Loucy (cell line): ENCODE results near the gene FAAP24.
"Not testable (repeated sequence)": the region's sequence is repeated elsewhere in the genome, so short reads cannot be mapped to it uniquely, and the experiment has no call there.

Source experiments
- H2AFZ ChIP-seq: fragments of 200-600 bp; sonication (generic); 2 replicates; pipeline ENCODE4 v1.6.0; 2016; ENCODE audit warnings: antibody characterized with exemption, mild to moderate bottlenecking, low read length, moderate library complexity
- H3F3A ChIP-seq: fragments of 200-600 bp; 2 replicates; pipeline ENCODE4 v1.6.0; 2016; ENCODE audit warnings: antibody characterized with exemption, low read depth, mild to moderate bottlenecking
- H3K27me3 ChIP-seq: fragments of 200-600 bp; sonication (generic); 2 replicates; pipeline ENCODE4 v1.6.1; 2014; ENCODE audit warnings: low read length, mild to moderate bottlenecking; ENCODE audit not compliant: insufficient read depth, poor library complexity, severe bottlenecking
- H3K36me3 ChIP-seq: fragments of 200-600 bp; sonication (generic); 2 replicates; pipeline ENCODE4 v1.6.1; 2016; ENCODE audit warnings: low read length; ENCODE audit not compliant: insufficient read depth
- H3K4me1 ChIP-seq: fragments of 200-600 bp; sonication (generic); 2 replicates; pipeline ENCODE4 v1.5.1; 2014; ENCODE audit warnings: low read length, mild to moderate bottlenecking; ENCODE audit not compliant: insufficient read depth, poor library complexity, severe bottlenecking
- H3K4me2 ChIP-seq: fragments of 200-600 bp; sonication (generic); 2 replicates; pipeline ENCODE4 v1.6.0; 2014; ENCODE audit warnings: antibody characterized with exemption, low read length, low read depth, mild to moderate bottlenecking; ENCODE audit not compliant: poor library complexity, severe bottlenecking
- H3K4me3 ChIP-seq: fragments of 200-600 bp; sonication (generic); 2 replicates; pipeline ENCODE4 v1.5.1; 2014; ENCODE audit warnings: low read length, mild to moderate bottlenecking, mixed read lengths; ENCODE audit not compliant: poor library complexity, severe bottlenecking
- H3K79me2 ChIP-seq: fragments of 200-600 bp; sonication (generic); 2 replicates; pipeline ENCODE4 v1.6.1; 2014; ENCODE audit warnings: low read length; ENCODE audit not compliant: insufficient read depth
- H3K9ac ChIP-seq: fragments of 200-600 bp; sonication (generic); 2 replicates; pipeline ENCODE4 v1.6.0; 2014; ENCODE audit warnings: mild to moderate bottlenecking, low read depth, low read length, moderate library complexity; ENCODE audit not compliant: poor library complexity, severe bottlenecking
- H3K9me2 ChIP-seq: fragments of 200-600 bp; sonication (generic); replicated peaks from 2 replicates; pipeline ENCODE4 v1.6.1; 2016; ENCODE audit warnings: low read depth, low read length, mixed read lengths
- H3K9me3 ChIP-seq: fragments of 200-600 bp; sonication (generic); 2 replicates; pipeline ENCODE4 v1.6.1; 2014; ENCODE audit warnings: mild to moderate bottlenecking, antibody characterized with exemption, low read length, low read depth; ENCODE audit not compliant: insufficient read depth
- H4K20me1 ChIP-seq: fragments of 200-600 bp; sonication (generic); 2 replicates; pipeline ENCODE4 v1.6.0; 2014; ENCODE audit warnings: antibody characterized with exemption, low read length, mild to moderate bottlenecking; ENCODE audit not compliant: insufficient read depth, poor library complexity, severe bottlenecking
- EZH2phosphoT487 ChIP-seq: fragments of 200-600 bp; IDR thresholded peaks from 2 replicates; pipeline ENCODE4 v1.6.1; 2018; ENCODE audit warnings: antibody characterized with exemption, mild to moderate bottlenecking, moderate library complexity, borderline replicate concordance
- TF ChIP-seq, protein P1 (sequence below): fragments of 200-600 bp; sonication (generic); conservative IDR thresholded peaks from 2 replicates; pipeline ENCODE4 v1.5.1; 2014; ENCODE audit warnings: mild to moderate bottlenecking, antibody characterized with exemption, low read length

Gene FAAP24

DNA sequence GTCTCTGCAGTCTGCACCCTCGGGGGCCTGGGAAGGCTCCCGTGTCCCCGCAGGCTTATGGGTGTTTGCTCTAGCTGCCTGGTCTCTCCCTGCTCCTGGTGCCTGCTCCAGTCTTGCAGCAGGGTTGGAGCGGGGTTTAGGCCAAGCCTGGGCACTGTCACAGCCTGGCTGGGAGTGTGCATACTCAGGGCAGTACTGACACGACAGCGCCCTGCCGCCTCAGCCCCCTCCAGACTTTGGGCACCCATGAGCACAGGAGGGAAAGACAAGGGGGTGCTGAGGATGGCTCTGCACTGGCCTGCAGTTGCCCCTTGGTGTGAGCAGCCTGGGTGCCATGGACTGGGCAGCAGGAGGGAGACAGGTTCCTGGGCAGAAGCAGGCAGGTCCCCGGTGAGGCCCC lies 36.0 kb upstream of the FAAP24 start:
- Histone ChIP-seq H3K79me2 (no peaks in the 10 kb centered on the region), H3K27me3 (no peaks in the 10 kb centered on the region), H3K4me2 (no peak overlapping the region), H3K9ac (no peak overlapping the region), H3K9me3 (no peaks in the 10 kb centered on the region), H3K9me2 (no peaks in the 10 kb centered on the region), H3K4me1 (no peaks in the 10 kb centered on the region), H4K20me1 (no peaks in the 10 kb centered on the region), H2AFZ (no peak overlapping the region), H3K4me3 (no peak overlapping the region), H3F3A (no peaks in the 10 kb centered on the region), H3K36me3 (peaks cover 5% of the 10 kb centered on the region; the same call in 1 of the 2 replicates)
- TF ChIP-seq EZH2phosphoT487, result no peak
- TF ChIP-seq, protein P1, sequence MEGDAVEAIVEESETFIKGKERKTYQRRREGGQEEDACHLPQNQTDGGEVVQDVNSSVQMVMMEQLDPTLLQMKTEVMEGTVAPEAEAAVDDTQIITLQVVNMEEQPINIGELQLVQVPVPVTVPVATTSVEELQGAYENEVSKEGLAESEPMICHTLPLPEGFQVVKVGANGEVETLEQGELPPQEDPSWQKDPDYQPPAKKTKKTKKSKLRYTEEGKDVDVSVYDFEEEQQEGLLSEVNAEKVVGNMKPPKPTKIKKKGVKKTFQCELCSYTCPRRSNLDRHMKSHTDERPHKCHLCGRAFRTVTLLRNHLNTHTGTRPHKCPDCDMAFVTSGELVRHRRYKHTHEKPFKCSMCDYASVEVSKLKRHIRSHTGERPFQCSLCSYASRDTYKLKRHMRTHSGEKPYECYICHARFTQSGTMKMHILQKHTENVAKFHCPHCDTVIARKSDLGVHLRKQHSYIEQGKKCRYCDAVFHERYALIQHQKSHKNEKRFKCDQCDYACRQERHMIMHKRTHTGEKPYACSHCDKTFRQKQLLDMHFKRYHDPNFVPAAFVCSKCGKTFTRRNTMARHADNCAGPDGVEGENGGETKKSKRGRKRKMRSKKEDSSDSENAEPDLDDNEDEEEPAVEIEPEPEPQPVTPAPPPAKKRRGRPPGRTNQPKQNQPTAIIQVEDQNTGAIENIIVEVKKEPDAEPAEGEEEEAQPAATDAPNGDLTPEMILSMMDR, result no peak

DNA sequence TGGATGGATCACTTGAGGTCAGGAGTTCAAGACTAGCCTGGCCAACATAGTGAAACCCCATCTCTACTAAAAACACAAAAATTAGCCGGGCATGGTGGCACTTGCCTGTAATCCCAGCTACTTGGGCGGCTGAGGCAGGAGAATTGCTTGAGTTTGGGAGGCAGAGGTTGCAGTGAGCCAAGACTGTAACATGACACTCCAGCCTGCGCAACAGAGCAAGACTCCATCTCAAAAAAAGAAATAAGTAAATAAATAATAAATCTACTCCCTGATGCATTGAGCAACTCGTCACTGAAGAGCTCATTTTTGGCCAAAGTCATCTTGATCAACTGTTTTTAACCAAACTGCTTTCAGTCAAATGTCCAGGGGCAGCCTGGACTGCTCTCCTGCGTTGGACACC lies 30.8 kb upstream of the FAAP24 start:
- not testable (repeated sequence) for H3K4me2 ChIP-seq, H3F3A ChIP-seq, H4K20me1 ChIP-seq, H3K27me3 ChIP-seq, H2AFZ ChIP-seq, H3K9me3 ChIP-seq, H3K79me2 ChIP-seq, H3K9me2 ChIP-seq, H3K4me1 ChIP-seq, H3K4me3 ChIP-seq, H3K9ac ChIP-seq
- peaks cover 16% of the 10 kb centered on the region; the same call in 1 of the 2 replicates for H3K36me3 ChIP-seq

DNA sequence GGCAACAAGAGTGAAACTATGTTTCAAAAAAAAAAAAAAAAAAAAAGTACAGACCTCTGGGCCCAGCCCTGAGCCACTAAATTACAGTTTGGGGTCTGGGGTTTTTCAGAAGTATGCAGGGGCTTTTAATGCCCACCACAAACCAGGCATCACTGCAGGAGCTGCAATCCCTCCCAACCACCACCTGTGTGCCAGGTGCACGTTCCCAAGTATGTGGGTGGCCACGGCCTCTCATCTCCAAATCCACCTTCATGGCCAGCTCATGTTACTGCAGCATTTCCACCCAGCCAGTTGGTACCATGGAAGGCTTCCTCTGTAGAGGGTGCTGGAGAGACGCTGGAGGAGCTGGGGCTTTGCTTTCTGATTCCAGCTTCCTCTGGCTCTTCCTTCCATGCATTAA lies 26.8 kb upstream of the FAAP24 start:
- H2AFZ ChIP-seq, result no peak overlapping the region
- H3F3A ChIP-seq, result no peaks in the 10 kb centered on the region
- H3K27me3 ChIP-seq, result no peaks in the 10 kb centered on the region
- no peak overlapping the region for H3K4me3 ChIP-seq
- H4K20me1 ChIP-seq, result no peaks in the 10 kb centered on the region
- H3K4me1 ChIP-seq, result no peaks in the 10 kb centered on the region
- H3K4me2 ChIP-seq, result no peak overlapping the region
- TF ChIP-seq EZH2phosphoT487, result no peak
- TF ChIP-seq, protein P1, result no peak
- H3K79me2 ChIP-seq, result no peaks in the 10 kb centered on the region
- no peaks in the 10 kb centered on the region for H3K9me3 ChIP-seq
- no peak overlapping the region for H3K9ac ChIP-seq
- H3K9me2 ChIP-seq, result no peaks in the 10 kb centered on the region
- peaks cover 22% of the 10 kb centered on the region; the same call in 1 of the 2 replicates for H3K36me3 ChIP-seq

DNA sequence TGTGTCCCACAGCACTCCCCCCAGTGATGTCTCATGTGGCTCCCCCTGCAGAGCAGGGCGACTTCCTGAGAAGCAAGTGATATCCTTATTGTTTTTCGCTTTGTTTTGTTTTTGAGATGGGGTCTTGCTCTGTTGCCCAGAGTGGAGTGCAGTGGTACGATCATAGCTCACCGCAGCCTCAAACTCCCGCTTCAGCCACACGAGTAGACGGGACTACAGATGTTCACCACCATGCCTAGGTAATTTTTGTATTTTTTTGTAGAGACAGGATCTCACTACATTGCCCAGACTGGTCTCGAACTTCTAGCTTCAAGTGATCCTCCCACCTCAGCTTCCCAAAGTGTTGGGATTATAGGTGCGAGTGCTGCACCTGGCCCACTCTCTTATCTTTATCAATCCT lies 5.3 kb upstream of the FAAP24 start:
- Histone ChIP-seq H3K4me1 (peaks cover 6% of the 10 kb centered on the region), H3K9me2 (no peaks in the 10 kb centered on the region), H3K9me3 (no peaks in the 10 kb centered on the region), H3K36me3 (no peaks in the 10 kb centered on the region), H2AFZ (no peak overlapping the region), H3K79me2 (peaks cover 18% of the 10 kb centered on the region), H4K20me1 (no peaks in the 10 kb centered on the region), H3K4me2 (no peak overlapping the region), H3K27me3 (no peaks in the 10 kb centered on the region), H3F3A (no peaks in the 10 kb centered on the region), H3K4me3 (no peak overlapping the region), H3K9ac (no peak overlapping the region)
- no peak for TF ChIP-seq EZH2phosphoT487
- TF ChIP-seq, protein P1, result no peak
